Measurements from ENCODE around the gene SLC7A7. TPM values are rescaled to one million over a fixed set of nuclear protein-coding genes. Genes with fewer than 3 reads are reported as not detected.
A peak's percentile ranks its signal among the peaks of the same experiment; 100 is the strongest.

SLC7A7 gene
- polyA plus RNA-seq, 2 of the 4 experiments (the other 2 are of a cell fraction): 44.2 to 86.8 TPM

DNA sequence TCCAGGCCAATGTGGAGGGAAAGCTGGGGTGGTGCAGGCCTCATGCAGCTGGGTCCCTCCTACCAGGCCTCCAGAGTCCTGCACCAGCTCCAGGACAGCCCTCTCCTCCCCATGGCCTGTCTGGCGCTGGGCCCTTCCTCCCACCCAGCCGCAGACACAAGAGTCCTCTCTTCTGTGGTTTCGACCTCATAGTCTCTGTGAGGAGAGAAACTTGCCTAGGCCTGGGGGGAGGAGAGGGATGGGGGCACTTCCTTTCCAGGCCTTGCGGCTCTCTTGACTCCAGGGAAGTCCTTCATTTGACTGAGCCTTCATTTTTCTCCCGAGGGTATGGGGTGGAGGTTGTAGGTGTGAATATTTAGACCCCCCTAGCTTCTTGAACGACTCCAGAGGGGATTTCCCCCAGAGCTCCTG lies 23.4 kb upstream of the SLC7A7 start:
- WGBS (ENCODE audit: missing lambda C conversion rate): 80% methylated on average over 6 of the region's 6 CpGs
- FAIRE-seq (no peak), DNase-seq (ENCODE audit: low read depth in 1 of 2, low spot score in 1 of 2) (no peak), ATAC-seq (no peak)
- Histone ChIP-seq H3K4me1 (no peaks in the 10 kb centered on the region), H3K9me3 (no peaks in the 10 kb centered on the region), H3K4me2 (no peak overlapping the region), H3K27ac (peak overlapping the region in 1 of 2 experiments; percentile 14; a peak in 1 of 6 replicates), H3K4me3 (no peak overlapping the region)
- ChIA-PET POLR2A (no interaction called here), CTCF (interaction anchor here (0.9 to 14.1 kb wide), 7 partner anchors 9 to 282 kb away, joined by 3 to 195 read pairs (median 12); partner anchors contain the start of gene MRPL52)
- TF ChIP-seq RAD21 (conservative IDR thresholded peaks at IDR 0.05 in 1 of 2, IDR thresholded peaks at IDR 0.05 in 1 of 2) (no peak), MAFK (IDR thresholded peaks at IDR 0.05; ENCODE audit: partially characterized antibody) (no peak), RARB (CRISPR knock-in tag; IDR thresholded peaks at IDR 0.05) (no peak), CBX8 (IDR thresholded peaks at IDR 0.05) (no peak), CHD2 (IDR thresholded peaks at IDR 0.05; ENCODE audit: low read length, partially characterized antibody) (no peak), PHF8 (IDR thresholded peaks at IDR 0.05; ENCODE audit: borderline replicate concordance, low read depth) (no peak), CBX2 (IDR thresholded peaks at IDR 0.05; ENCODE audit: borderline replicate concordance, low read depth) (no peak), ZC3H11A (IDR thresholded peaks at IDR 0.05) (no peak), NFE2L2 (conservative IDR thresholded peaks at IDR 0.05; ENCODE audit: low read length) (no peak), EHMT2 (IDR thresholded peaks at IDR 0.05; ENCODE audit: low read depth) (no peak), KDM1A (IDR thresholded peaks at IDR 0.05; ENCODE audit: low read depth) (no peak), FOXS1 (CRISPR knock-in tag; IDR thresholded peaks at IDR 0.05) (no peak), SMC3 (IDR thresholded peaks at IDR 0.05) (no peak)
- TF ChIP-seq, protein P1, sequence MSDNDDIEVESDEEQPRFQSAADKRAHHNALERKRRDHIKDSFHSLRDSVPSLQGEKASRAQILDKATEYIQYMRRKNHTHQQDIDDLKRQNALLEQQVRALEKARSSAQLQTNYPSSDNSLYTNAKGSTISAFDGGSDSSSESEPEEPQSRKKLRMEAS (IDR thresholded peaks at IDR 0.05): no peak
- TF ChIP-seq, protein P2, sequence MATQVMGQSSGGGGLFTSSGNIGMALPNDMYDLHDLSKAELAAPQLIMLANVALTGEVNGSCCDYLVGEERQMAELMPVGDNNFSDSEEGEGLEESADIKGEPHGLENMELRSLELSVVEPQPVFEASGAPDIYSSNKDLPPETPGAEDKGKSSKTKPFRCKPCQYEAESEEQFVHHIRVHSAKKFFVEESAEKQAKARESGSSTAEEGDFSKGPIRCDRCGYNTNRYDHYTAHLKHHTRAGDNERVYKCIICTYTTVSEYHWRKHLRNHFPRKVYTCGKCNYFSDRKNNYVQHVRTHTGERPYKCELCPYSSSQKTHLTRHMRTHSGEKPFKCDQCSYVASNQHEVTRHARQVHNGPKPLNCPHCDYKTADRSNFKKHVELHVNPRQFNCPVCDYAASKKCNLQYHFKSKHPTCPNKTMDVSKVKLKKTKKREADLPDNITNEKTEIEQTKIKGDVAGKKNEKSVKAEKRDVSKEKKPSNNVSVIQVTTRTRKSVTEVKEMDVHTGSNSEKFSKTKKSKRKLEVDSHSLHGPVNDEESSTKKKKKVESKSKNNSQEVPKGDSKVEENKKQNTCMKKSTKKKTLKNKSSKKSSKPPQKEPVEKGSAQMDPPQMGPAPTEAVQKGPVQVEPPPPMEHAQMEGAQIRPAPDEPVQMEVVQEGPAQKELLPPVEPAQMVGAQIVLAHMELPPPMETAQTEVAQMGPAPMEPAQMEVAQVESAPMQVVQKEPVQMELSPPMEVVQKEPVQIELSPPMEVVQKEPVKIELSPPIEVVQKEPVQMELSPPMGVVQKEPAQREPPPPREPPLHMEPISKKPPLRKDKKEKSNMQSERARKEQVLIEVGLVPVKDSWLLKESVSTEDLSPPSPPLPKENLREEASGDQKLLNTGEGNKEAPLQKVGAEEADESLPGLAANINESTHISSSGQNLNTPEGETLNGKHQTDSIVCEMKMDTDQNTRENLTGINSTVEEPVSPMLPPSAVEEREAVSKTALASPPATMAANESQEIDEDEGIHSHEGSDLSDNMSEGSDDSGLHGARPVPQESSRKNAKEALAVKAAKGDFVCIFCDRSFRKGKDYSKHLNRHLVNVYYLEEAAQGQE (IDR thresholded peaks at IDR 0.05): no peak
- TF ChIP-seq, protein P3, sequence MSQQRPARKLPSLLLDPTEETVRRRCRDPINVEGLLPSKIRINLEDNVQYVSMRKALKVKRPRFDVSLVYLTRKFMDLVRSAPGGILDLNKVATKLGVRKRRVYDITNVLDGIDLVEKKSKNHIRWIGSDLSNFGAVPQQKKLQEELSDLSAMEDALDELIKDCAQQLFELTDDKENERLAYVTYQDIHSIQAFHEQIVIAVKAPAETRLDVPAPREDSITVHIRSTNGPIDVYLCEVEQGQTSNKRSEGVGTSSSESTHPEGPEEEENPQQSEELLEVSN (IDR thresholded peaks at IDR 0.05; ENCODE audit: borderline replicate concordance, low read depth): no peak
- TF ChIP-seq, protein P4, sequence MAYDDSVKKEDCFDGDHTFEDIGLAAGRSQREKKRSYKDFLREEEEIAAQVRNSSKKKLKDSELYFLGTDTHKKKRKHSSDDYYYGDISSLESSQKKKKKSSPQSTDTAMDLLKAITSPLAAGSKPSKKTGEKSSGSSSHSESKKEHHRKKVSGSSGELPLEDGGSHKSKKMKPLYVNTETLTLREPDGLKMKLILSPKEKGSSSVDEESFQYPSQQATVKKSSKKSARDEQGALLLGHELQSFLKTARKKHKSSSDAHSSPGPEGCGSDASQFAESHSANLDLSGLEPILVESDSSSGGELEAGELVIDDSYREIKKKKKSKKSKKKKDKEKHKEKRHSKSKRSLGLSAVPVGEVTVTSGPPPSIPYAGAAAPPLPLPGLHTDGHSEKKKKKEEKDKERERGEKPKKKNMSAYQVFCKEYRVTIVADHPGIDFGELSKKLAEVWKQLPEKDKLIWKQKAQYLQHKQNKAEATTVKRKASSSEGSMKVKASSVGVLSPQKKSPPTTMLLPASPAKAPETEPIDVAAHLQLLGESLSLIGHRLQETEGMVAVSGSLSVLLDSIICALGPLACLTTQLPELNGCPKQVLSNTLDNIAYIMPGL (CRISPR knock-in tag; IDR thresholded peaks at IDR 0.05; ENCODE audit: borderline replicate concordance): no peak

DNA sequence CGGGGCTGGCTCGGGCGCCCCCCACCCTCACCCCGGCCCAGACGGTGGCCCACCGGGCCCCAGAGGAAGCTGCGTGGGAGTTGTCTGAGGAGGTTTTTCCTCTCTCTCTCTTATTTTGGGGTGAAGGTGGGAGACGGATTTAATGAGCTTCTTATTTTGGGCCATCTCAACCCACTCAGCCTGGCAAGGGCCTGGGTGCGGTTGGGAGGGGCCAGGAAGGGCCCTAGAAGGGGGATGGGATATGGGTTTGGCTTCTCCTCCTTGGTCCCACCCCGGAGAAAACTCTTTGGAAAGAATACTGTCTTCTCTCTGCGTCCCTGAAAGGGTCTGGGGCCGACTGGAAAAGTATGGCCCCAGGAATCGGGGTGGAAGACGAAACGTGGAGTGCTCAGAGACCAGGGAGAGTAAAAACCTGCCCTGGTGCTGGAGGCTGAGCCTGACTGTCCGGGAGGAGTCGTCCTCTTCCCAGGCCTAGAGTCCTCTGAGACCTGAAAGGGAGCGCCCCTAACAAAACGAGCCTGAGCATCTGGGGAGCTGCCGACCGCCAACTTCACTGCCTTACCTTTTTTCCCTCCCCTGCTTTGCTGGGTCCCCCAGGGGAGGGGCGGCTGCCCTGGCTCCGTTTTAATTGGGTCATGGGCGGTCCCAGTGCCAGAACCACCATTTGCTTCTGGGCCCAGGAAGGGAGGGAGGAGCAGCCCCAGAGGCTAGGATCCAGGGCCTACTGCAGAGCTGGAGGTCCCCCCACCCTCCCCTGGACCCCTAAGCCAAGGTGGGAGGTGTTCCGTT lies 22.7 kb upstream of the SLC7A7 start:
- peak overlapping the region in 1 of 2 experiments; percentile 38; a peak in 1 of 6 replicates for H3K27ac ChIP-seq
- H3K4me1 ChIP-seq: no peaks in the 10 kb centered on the region
- ATAC-seq (peak in 1 of 2 experiments; percentile 28; a peak in 3 of 6 replicates), FAIRE-seq (no peak), DNase-seq (ENCODE audit: low read depth in 1 of 2, low spot score in 1 of 2) (no peak)
- TF ChIP-seq ZC3H11A (IDR thresholded peaks at IDR 0.05): no peak
- no peak for TF ChIP-seq CBX8 (IDR thresholded peaks at IDR 0.05)
- no peak for TF ChIP-seq RAD21 (conservative IDR thresholded peaks at IDR 0.05 in 1 of 2, IDR thresholded peaks at IDR 0.05 in 1 of 2)
- TF ChIP-seq ESRRA (IDR thresholded peaks at IDR 0.05; ENCODE audit: borderline replicate concordance, low read length): no peak
- no peak for TF ChIP-seq NPAS2 (CRISPR knock-in tag; IDR thresholded peaks at IDR 0.05; ENCODE audit: borderline replicate concordance)
- TF ChIP-seq, protein P5, sequence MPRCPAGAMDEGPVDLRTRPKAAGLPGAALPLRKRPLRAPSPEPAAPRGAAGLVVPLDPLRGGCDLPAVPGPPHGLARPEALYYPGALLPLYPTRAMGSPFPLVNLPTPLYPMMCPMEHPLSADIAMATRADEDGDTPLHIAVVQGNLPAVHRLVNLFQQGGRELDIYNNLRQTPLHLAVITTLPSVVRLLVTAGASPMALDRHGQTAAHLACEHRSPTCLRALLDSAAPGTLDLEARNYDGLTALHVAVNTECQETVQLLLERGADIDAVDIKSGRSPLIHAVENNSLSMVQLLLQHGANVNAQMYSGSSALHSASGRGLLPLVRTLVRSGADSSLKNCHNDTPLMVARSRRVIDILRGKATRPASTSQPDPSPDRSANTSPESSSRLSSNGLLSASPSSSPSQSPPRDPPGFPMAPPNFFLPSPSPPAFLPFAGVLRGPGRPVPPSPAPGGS (IDR thresholded peaks at IDR 0.05): no peak
- no peak for TF ChIP-seq ZSCAN20 (CRISPR knock-in tag; IDR thresholded peaks at IDR 0.05)
- no peak for TF ChIP-seq CBX2 (IDR thresholded peaks at IDR 0.05; ENCODE audit: borderline replicate concordance, low read depth)
- no peak for TF ChIP-seq CHD2 (IDR thresholded peaks at IDR 0.05; ENCODE audit: low read length, partially characterized antibody)
- TF ChIP-seq CHD4 (IDR thresholded peaks at IDR 0.05; ENCODE audit: borderline replicate concordance): no peak
- no peaks in the 10 kb centered on the region for H3K9me3 ChIP-seq
- WGBS (ENCODE audit: missing lambda C conversion rate): 79% methylated on average over 21 of the region's 25 CpGs
- H3K4me3 ChIP-seq: no peak overlapping the region
- CTCF ChIA-PET: interaction anchor here (0.8 to 14.1 kb wide), 10 partner anchors 8 to 282 kb away, joined by 3 to 195 read pairs (median 6); partner anchors contain the start of gene MRPL52
- no peak overlapping the region; the same call in 2 of the 3 replicates for H3K4me2 ChIP-seq
- POLR2A ChIA-PET: no interaction called here
